IMR-90 (cell line): Measurements from ENCODE around the gene ANKRD44. TPM values are rescaled to one million over a fixed set of nuclear protein-coding genes. Genes with fewer than 3 reads are reported as not detected.

Source experiments
- ATAC-seq: fragments of 200-7000 bp; cut with Tn5 transposase; 2 replicates; pipeline ENCODE4 v1.9.1; 2020; ENCODE audit warnings: low read depth, mild to moderate bottlenecking, moderate library complexity
- BruUV-seq: library from RNA; stranded (reverse); fragments of 400-500 nt; replicated peaks from 2 replicates; lab custom pipeline; 2021; lab: Mats Ljungman, UMichigan
- CTCF ChIA-PET: fragments of 300-600 bp; formaldehyde crosslinking; extraction: SDS; loops from one replicate; lab custom pipeline; 2021; ENCODE audit warnings: antibody characterized with exemption; lab: Yijun Ruan, JAX
- POLR2A ChIA-PET: fragments of 300-600 bp; sonication (Branson Sonifier 250); formaldehyde crosslinking; loops from one replicate; lab custom pipeline; 2022; ENCODE audit warnings: antibody characterized with exemption; ENCODE audit not compliant: unreplicated experiment; lab: Charles Lee
- DNase-seq: peaks from one replicate; pipeline ENCODE4 v3.0.0; 2013
- H2AFZ ChIP-seq: replicated peaks from 2 replicates; pipeline ENCODE3; 2013; ENCODE audit warnings: low read length, mild to moderate bottlenecking; ENCODE audit not compliant: poor library complexity
- H2AK5ac ChIP-seq: 2 replicates; pipeline ENCODE4 v1.6.1; 2013; ENCODE audit warnings: low read depth, low read length, inconsistent platforms
- H2AK9ac ChIP-seq: replicated peaks from 2 replicates; pipeline ENCODE3; 2013; ENCODE audit warnings: mild to moderate bottlenecking, low read depth, low read length, moderate library complexity; ENCODE audit not compliant: poor library complexity
- H2BK120ac ChIP-seq: 2 replicates; pipeline ENCODE4 v1.6.1; 2013; ENCODE audit warnings: low read depth, low read length, inconsistent platforms
- H2BK15ac ChIP-seq: 3 replicates; pipeline ENCODE4 v1.6.1; 2013; ENCODE audit warnings: low read depth, low read length, inconsistent platforms
- H2BK20ac ChIP-seq: 2 replicates; pipeline ENCODE4 v1.6.1; 2013; ENCODE audit warnings: low read depth, mild to moderate bottlenecking, inconsistent platforms, low read length, moderate library complexity
- H2BK5ac ChIP-seq: 2 replicates; pipeline ENCODE4 v1.6.1; 2013; ENCODE audit warnings: mild to moderate bottlenecking, low read depth, low read length, inconsistent platforms; ENCODE audit not compliant: poor library complexity, severe bottlenecking
- H3K14ac ChIP-seq: replicated peaks from 2 replicates; pipeline ENCODE4 v1.6.1; 2013; ENCODE audit warnings: low read depth, low read length, inconsistent platforms
- H3K18ac ChIP-seq: 2 replicates; pipeline ENCODE4 v1.6.1; 2013; ENCODE audit warnings: low read depth, low read length, control low read depth
- H3K23ac ChIP-seq: 2 replicates; pipeline ENCODE4 v1.6.1; 2013; ENCODE audit warnings: low read depth, low read length, inconsistent platforms
- H3K27ac ChIP-seq: 2 replicates; pipeline ENCODE4 v1.5.1; 2013; ENCODE audit warnings: mild to moderate bottlenecking, control low read depth, low read length; ENCODE audit not compliant: insufficient read depth
- H3K27me3 ChIP-seq: 2 replicates; pipeline ENCODE4 v1.6.1; 2013; ENCODE audit warnings: low read length; ENCODE audit not compliant: control insufficient read depth, insufficient read depth
- H3K36me3 ChIP-seq: 2 replicates; pipeline ENCODE4 v1.6.1; 2013; ENCODE audit warnings: low read length, mixed read lengths; ENCODE audit not compliant: control insufficient read depth, insufficient read depth
- H3K4ac ChIP-seq: 2 replicates; pipeline ENCODE4 v1.6.1; 2013; ENCODE audit warnings: low read depth, low read length, inconsistent platforms
- H3K4me1 ChIP-seq: 2 replicates; pipeline ENCODE4 v1.6.1; 2013; ENCODE audit warnings: low read length, mixed read lengths; ENCODE audit not compliant: control insufficient read depth, insufficient read depth
- H3K4me2 ChIP-seq: 2 replicates; pipeline ENCODE4 v1.6.1; 2013; ENCODE audit warnings: low read depth, mild to moderate bottlenecking, control low read depth, low read length, moderate library complexity
- H3K4me3 ChIP-seq: 2 replicates; pipeline ENCODE4 v1.5.1; 2013; ENCODE audit warnings: low read depth, mild to moderate bottlenecking, control low read depth, low read length, moderate library complexity; ENCODE audit not compliant: insufficient read depth
- H3K56ac ChIP-seq: 2 replicates; pipeline ENCODE4 v1.6.1; 2013; ENCODE audit warnings: low read length, inconsistent platforms; ENCODE audit not compliant: insufficient read depth; ENCODE audit errors: extremely low read depth
- H3K79me1 ChIP-seq, 2 experiments: 2 replicates each; pipeline ENCODE4 v1.6.1; 2013; ENCODE audit warnings: low read length in 2 of 2, inconsistent platforms in 1 of 2, low read depth in 1 of 2
- H3K9ac ChIP-seq: 2 replicates; pipeline ENCODE4 v1.6.1; 2013; ENCODE audit warnings: low read depth, low read length, control low read depth
- H3K9me1 ChIP-seq: 2 replicates; pipeline ENCODE4 v1.6.1; 2013; ENCODE audit warnings: low read length, inconsistent platforms; ENCODE audit not compliant: insufficient read depth
- H3K9me3 ChIP-seq: 2 replicates; pipeline ENCODE4 v1.6.1; 2013; ENCODE audit warnings: low read length; ENCODE audit not compliant: control insufficient read depth, insufficient read depth
- H4K20me1 ChIP-seq: 2 replicates; pipeline ENCODE4 v1.6.1; 2013; ENCODE audit warnings: low read length, inconsistent platforms; ENCODE audit not compliant: insufficient read depth
- H4K5ac ChIP-seq: 2 replicates; pipeline ENCODE4 v1.6.1; 2013; ENCODE audit warnings: mild to moderate bottlenecking, low read depth, low read length, control low read depth
- H4K8ac ChIP-seq, 2 experiments: 2 replicates each; pipeline ENCODE4 v1.6.1; 2013; ENCODE audit warnings: low read depth in 2 of 2, low read length in 2 of 2, control low read depth in 1 of 2, inconsistent platforms in 1 of 2
- H4K91ac ChIP-seq: 2 replicates; pipeline ENCODE4 v1.6.1; 2013; ENCODE audit warnings: low read depth, low read length, inconsistent platforms; ENCODE audit not compliant: insufficient read depth
- CEBPB ChIP-seq: IDR thresholded peaks from 2 replicates; pipeline ENCODE4 v1.6.1; 2012; ENCODE audit warnings: low read depth, low read length, improper control_type of control experiment
- CHD1 ChIP-seq: IDR thresholded peaks from 2 replicates; pipeline ENCODE4 v1.6.1; 2012; ENCODE audit warnings: low read depth, low read length, improper control_type of control experiment
- FOS ChIP-seq: fragments of 150-350 bp; IDR thresholded peaks from 2 replicates; pipeline ENCODE4 v1.6.1; 2016; ENCODE audit warnings: low read depth, low read length
- USF2 ChIP-seq: fragments of 150-350 bp; IDR thresholded peaks from 2 replicates; pipeline ENCODE4 v1.6.1; 2017; ENCODE audit warnings: mild to moderate bottlenecking, antibody characterized with exemption, low read length, low read depth
- WGBS, 2 experiments: methylation state at CpG; one replicate each; pipeline versions ENCODE4 v1.1.5 to v1.1.7; 2013; ENCODE audit warnings: missing lambda C conversion rate in 2 of 2; ENCODE audit not compliant: insufficient read length in 1 of 2; ENCODE audit errors: extremely low coverage in 2 of 2; 5-methylcytosine and 5-hydroxymethylcytosine counted together
- dilution Hi-C: fragments of 300-500 bp; cut with HindIII; formaldehyde crosslinking; loops from one replicate; pipeline ENCODE4 v1.14.3; 2018; ENCODE audit warnings: low sequenced_read_pairs; ENCODE audit not compliant: unreplicated experiment
- in situ Hi-C: fragments of 300-500 bp; cut with MboI; formaldehyde crosslinking; loops from 3 replicates; pipeline ENCODE4 v1.14.3; 2019; ENCODE audit warnings: low sequenced_read_pairs, inconsistent platforms, mixed read lengths
- intact Hi-C: fragments of 100-400 bp; cut with micrococcal nuclease; formaldehyde crosslinking; loops from 2 replicates; pipeline ENCODE4 v1.10.0; 2022
- polyA plus RNA-seq, 3 experiments: library from polyadenylated mRNA; depleted of rRNA; stranded (reverse); fragments of >200 nt; gene quantifications; 2 replicates each; pipeline ENCODE4 v1.2.3, GENCODE V29; 2012; ENCODE audit warnings: low replicate concordance in 1 of 3
- total RNA-seq: library from RNA; depleted of rRNA; stranded (reverse); fragments of >200 nt; gene quantifications from 2 replicates; pipeline ENCODE4 v1.2.3, GENCODE V29; 2012

Gene ANKRD44
- total and polyA plus RNA-seq, 2 of the 4 experiments (the other 2 are of a cell fraction) = 5.2 to 15.6 TPM

GRCh38 chr2:196959734-196960338 is 350.7 kb downstream of the ANKRD44 start:
- Histone ChIP-seq H2AK5ac (no peak overlapping the region), H3K36me3 (no peaks in the 10 kb centered on the region), H4K91ac (no peak overlapping the region), H3K9me1 (no peaks in the 10 kb centered on the region), H2AK9ac (no peak overlapping the region), H3K79me1 (no peaks in the 10 kb centered on the region), H3K4me3 (no peak overlapping the region), H3K4me1 (no peaks in the 10 kb centered on the region), H3K9ac (no peak overlapping the region), H2BK5ac (no peak overlapping the region), H4K8ac (no peak overlapping the region), H3K4ac (no peak overlapping the region), H4K5ac (no peak overlapping the region), H3K56ac (no peak overlapping the region), H2BK20ac (no peak overlapping the region), H4K20me1 (no peaks in the 10 kb centered on the region), H3K14ac (no peak overlapping the region), H3K27ac (no peak overlapping the region), H2BK120ac (no peak overlapping the region), H3K18ac (no peak overlapping the region), H3K9me3 (no peaks in the 10 kb centered on the region), H3K27me3 (no peaks in the 10 kb centered on the region), H3K4me2 (no peak overlapping the region), H2BK15ac (no peak overlapping the region), H3K23ac (no peak overlapping the region), H2AFZ (no peak overlapping the region)
- in situ Hi-C loops = no loop called here
- BruUV-seq = no TSS peak
- DNase-seq (no peak), ATAC-seq (no peak)
- dilution Hi-C loops = no loop called here
- no peak for TF ChIP-seq CHD1
- TF ChIP-seq FOS = no peak
- 0 out of 2 replicates have a peak, but pooled peaks have one; percentile 4 for TF ChIP-seq CEBPB
- peak; percentile 37; the same call in 1 of the 2 replicates for TF ChIP-seq USF2
- intact Hi-C loops = no loop called here
- ChIA-PET POLR2A (interaction anchor here (0.6 kb wide), 1 partner anchor 99 kb away, joined by 4 read pairs; no protein-coding TSS in a partner anchor), CTCF (interaction anchor here (1.6 kb wide), 1 partner anchor 11 kb away, joined by 4 read pairs; no protein-coding TSS in a partner anchor)
- 50% methylated on average over 1 of the region's 3 CpGs; no CpG with 5 or more reads in 1 of the 2 experiments for WGBS, 2 experiments
